H9 (cell line): Measurements from ENCODE around the gene RRBP1. TPM values are rescaled to one million over a fixed set of nuclear protein-coding genes. Genes with fewer than 3 reads are reported as not detected.

Experiments
- DNase-seq: peaks from one replicate; pipeline ENCODE4 v3.0.0-alpha.2; 2017
- H2AFZ ChIP-seq: one replicate; pipeline ENCODE4 v1.6.1; 2013; ENCODE audit warnings: mild to moderate bottlenecking, low read length, control low read depth, moderate library complexity
- H2AK5ac ChIP-seq: 2 replicates; pipeline ENCODE4 v1.6.1; 2013; ENCODE audit warnings: low read length, control low read depth, mixed read lengths; ENCODE audit not compliant: insufficient read length
- H2BK120ac ChIP-seq: one replicate; pipeline ENCODE4 v1.6.1; 2013; ENCODE audit warnings: low read depth, mild to moderate bottlenecking, low read length, control low read depth, inconsistent platforms; ENCODE audit not compliant: poor library complexity, severe bottlenecking
- H2BK12ac ChIP-seq: 2 replicates; pipeline ENCODE4 v1.6.1; 2013; ENCODE audit warnings: low read length, control low read depth, mixed read lengths, low read depth; ENCODE audit not compliant: insufficient read length
- H2BK15ac ChIP-seq: 2 replicates; pipeline ENCODE4 v1.6.1; 2013; ENCODE audit warnings: low read depth, low read length, control low read depth
- H2BK20ac ChIP-seq: one replicate; pipeline ENCODE4 v1.6.1; 2013; ENCODE audit warnings: low read depth, mild to moderate bottlenecking, low read length, control low read depth, inconsistent platforms; ENCODE audit not compliant: poor library complexity, severe bottlenecking
- H2BK5ac ChIP-seq: 2 replicates; pipeline ENCODE4 v1.6.1; 2013; ENCODE audit warnings: low read length, control low read depth, mixed read lengths; ENCODE audit not compliant: insufficient read length
- H3K14ac ChIP-seq: 2 replicates; pipeline ENCODE4 v1.6.1; 2013; ENCODE audit warnings: low read length, control low read depth; ENCODE audit not compliant: insufficient read depth
- H3K18ac ChIP-seq: 2 replicates; pipeline ENCODE4 v1.6.1; 2013; ENCODE audit warnings: low read depth, mild to moderate bottlenecking, mixed read lengths, low read length, control low read depth; ENCODE audit not compliant: insufficient read length
- H3K23ac ChIP-seq: 2 replicates; pipeline ENCODE4 v1.6.1; 2013; ENCODE audit warnings: low read length, control low read depth, mixed read lengths, low read depth; ENCODE audit not compliant: insufficient read length
- H3K23me2 ChIP-seq: 2 replicates; pipeline ENCODE4 v1.6.1; 2013; ENCODE audit warnings: low read depth, mild to moderate bottlenecking, mixed read lengths, low read length, control low read depth; ENCODE audit not compliant: insufficient read length, poor library complexity, severe bottlenecking
- H3K27ac ChIP-seq: 2 replicates; pipeline ENCODE4 v1.5.1; 2013; ENCODE audit warnings: low read length, control low read depth, mixed read lengths, low read depth; ENCODE audit not compliant: insufficient read length
- H3K27me3 ChIP-seq: 2 replicates; pipeline ENCODE4 v1.6.1; 2013; ENCODE audit warnings: low read length, control low read depth, inconsistent platforms; ENCODE audit not compliant: insufficient read depth
- H3K4ac ChIP-seq: 2 replicates; pipeline ENCODE4 v1.6.1; 2013; ENCODE audit warnings: low read depth, mild to moderate bottlenecking, control low read depth, inconsistent platforms, low read length, moderate library complexity
- H3K4me1 ChIP-seq: 2 replicates; pipeline ENCODE4 v1.6.1; 2013; ENCODE audit warnings: low read length, control low read depth, inconsistent platforms; ENCODE audit not compliant: insufficient read depth
- H3K4me2 ChIP-seq: 2 replicates; pipeline ENCODE4 v1.6.1; 2013; ENCODE audit warnings: low read length, control low read depth, mixed read lengths; ENCODE audit not compliant: insufficient read length, insufficient read depth
- H3K56ac ChIP-seq: 2 replicates; pipeline ENCODE4 v1.6.1; 2013; ENCODE audit warnings: low read depth, mild to moderate bottlenecking, mixed read lengths, low read length, control low read depth; ENCODE audit not compliant: insufficient read length
- H3K79me1 ChIP-seq: 2 replicates; pipeline ENCODE4 v1.6.1; 2013; ENCODE audit warnings: low read depth, mild to moderate bottlenecking, moderate library complexity, low read length, control low read depth, inconsistent platforms; ENCODE audit not compliant: insufficient read depth, poor library complexity, severe bottlenecking
- H3K79me2 ChIP-seq: 2 replicates; pipeline ENCODE4 v1.6.1; 2013; ENCODE audit warnings: low read length, control low read depth, inconsistent platforms; ENCODE audit not compliant: insufficient read depth
- H3K9ac ChIP-seq: 2 replicates; pipeline ENCODE4 v1.6.1; 2013; ENCODE audit warnings: low read length, control low read depth, mixed read lengths; ENCODE audit not compliant: insufficient read length; ENCODE audit errors: extremely low read depth
- H3K9me3 ChIP-seq: one replicate; pipeline ENCODE4 v1.6.1; 2013; ENCODE audit warnings: low read depth, low read length, inconsistent platforms; ENCODE audit not compliant: control insufficient read depth
- H3T11ph ChIP-seq: one replicate; pipeline ENCODE4 v1.6.1; 2013; ENCODE audit warnings: mild to moderate bottlenecking, low read length, control low read depth, inconsistent platforms
- H4K20me1 ChIP-seq: one replicate; pipeline ENCODE4 v1.6.1; 2013; ENCODE audit not compliant: control insufficient read depth, insufficient read length, insufficient read depth
- H4K5ac ChIP-seq: 2 replicates; pipeline ENCODE4 v1.6.1; 2013; ENCODE audit warnings: low read depth, mild to moderate bottlenecking, mixed read lengths, low read length, control low read depth; ENCODE audit not compliant: insufficient read length
- H4K8ac ChIP-seq: replicated peaks from 2 replicates; pipeline ENCODE4 v1.6.1; 2013; ENCODE audit warnings: low read length, control low read depth, mixed read lengths, low read depth; ENCODE audit not compliant: insufficient read length
- H4K91ac ChIP-seq: 2 replicates; pipeline ENCODE4 v1.6.1; 2013; ENCODE audit warnings: low read depth, mild to moderate bottlenecking, moderate library complexity, mixed read lengths, low read length, control low read depth; ENCODE audit not compliant: insufficient read length
- H3K27ac Mint-ChIP-seq, 3 experiments: 2 replicates in 2 of 3; 3 replicates in 1 of 3; pipeline ENCODE4 v1.8.0; 2020 to 2021; ENCODE audit warnings: mixed read lengths in 3 of 3, mild to moderate bottlenecking in 1 of 3, moderate library complexity in 1 of 3
- H3K27me3 Mint-ChIP-seq: 2 replicates; pipeline ENCODE4 v1.8.0; 2021; ENCODE audit warnings: low read depth, mild to moderate bottlenecking, moderate library complexity, mixed read lengths
- H3K36me3 Mint-ChIP-seq, 3 experiments: 2 replicates in 2 of 3; 3 replicates in 1 of 3; pipeline ENCODE4 v1.8.0; 2020 to 2021; ENCODE audit warnings: low read depth in 3 of 3, mixed read lengths in 3 of 3; ENCODE audit not compliant: insufficient read depth in 1 of 3
- H3K4me1 Mint-ChIP-seq, 2 experiments: 2 replicates each; pipeline ENCODE4 v1.8.0; 2020; ENCODE audit warnings: mixed read lengths in 2 of 2
- H3K4me3 Mint-ChIP-seq, 2 experiments: 2 replicates in 1 of 2; 3 replicates in 1 of 2; pipeline ENCODE4 v1.8.0; 2020 to 2021; ENCODE audit warnings: mild to moderate bottlenecking in 2 of 2, mixed read lengths in 2 of 2, moderate library complexity in 1 of 2
- H3K9me3 Mint-ChIP-seq, 2 experiments: 2 replicates in 1 of 2; 3 replicates in 1 of 2; pipeline ENCODE4 v1.8.0; 2020; ENCODE audit warnings: mild to moderate bottlenecking in 2 of 2, mixed read lengths in 2 of 2, moderate library complexity in 1 of 2
- CTCF ChIP-seq: fragments of 200-600 bp; sonication (generic); conservative IDR thresholded peaks from 3 replicates; pipeline ENCODE4 v1.8.0; 2021; ENCODE audit warnings: antibody characterized with exemption, mild to moderate bottlenecking
- WGBS: extraction: QIAGEN DNeasy Blood & Tissue Kit; methylation state at CpG from one replicate; pipeline ENCODE4 v1.1.7; 2013; ENCODE audit warnings: missing lambda C conversion rate, low lambda C conversion rate, mixed read lengths; ENCODE audit not compliant: insufficient read length; ENCODE audit errors: extremely low coverage; 5-methylcytosine and 5-hydroxymethylcytosine counted together
- total RNA-seq: library from RNA; stranded (reverse); gene quantifications from 2 replicates; pipeline ENCODE4 v1.2.1, GENCODE V29; 2021

Gene RRBP1
- total RNA-seq, 1 experiment from 2014 or later: 97.8 TPM

GRCh38 chr20:17657898-17658647, 24.0 kb downstream of the RRBP1 start:
- Mint-ChIP-seq H3K4me1 (peaks cover 35 to 46% of the 10 kb centered on the region in 2 experiments), H3K36me3 (peaks cover 48 to 56% (median 48%) of the 10 kb centered on the region in 3 experiments), H3K27me3 (no peaks in the 10 kb centered on the region; the same call in 1 of the 2 replicates), H3K9me3 (peaks cover 11 to 22% of the 10 kb centered on the region in 2 experiments), H3K4me3 (no peak overlapping the region; a peak in 1 of 5 replicates), H3K27ac (peak overlapping the region; percentile 4 to 63 (median 20); a peak in 4 of 7 replicates)
- no peaks in the 10 kb centered on the region for H4K20me1 ChIP-seq
- peaks cover 4% of the 10 kb centered on the region for H3K79me1 ChIP-seq
- no peak overlapping the region for H2AK5ac ChIP-seq
- no peak overlapping the region for H3K14ac ChIP-seq
- no peak overlapping the region for H3K4me2 ChIP-seq
- no peak overlapping the region for H4K91ac ChIP-seq
- H3K27me3 ChIP-seq: no peaks in the 10 kb centered on the region
- WGBS: no CpG with 5 or more reads among the region's 9 CpGs
- H3K9ac ChIP-seq: no peak overlapping the region
- H3K4me1 ChIP-seq: peaks cover 2% of the 10 kb centered on the region; the same call in 1 of the 2 replicates
- no peaks in the 10 kb centered on the region for H3K23me2 ChIP-seq
- no peak overlapping the region for H2BK5ac ChIP-seq
- no peak overlapping the region for H3K27ac ChIP-seq
- no peak overlapping the region for H4K5ac ChIP-seq
- no peak overlapping the region for H2BK20ac ChIP-seq
- H2AFZ ChIP-seq: no peak overlapping the region
- H2BK15ac ChIP-seq: no peak overlapping the region
- H2BK120ac ChIP-seq: no peak overlapping the region
- H3K9me3 ChIP-seq: no peaks in the 10 kb centered on the region
- no peak overlapping the region for H3T11ph ChIP-seq
- H3K79me2 ChIP-seq: peaks cover 27% of the 10 kb centered on the region; the same call in 1 of the 2 replicates
- no peak overlapping the region for H2BK12ac ChIP-seq
- DNase-seq: no peak
- H4K8ac ChIP-seq: no peak overlapping the region
- no peak overlapping the region for H3K23ac ChIP-seq
- no peak for TF ChIP-seq CTCF
- no peak overlapping the region for H3K56ac ChIP-seq
- no peak overlapping the region for H3K4ac ChIP-seq
- H3K18ac ChIP-seq: no peak overlapping the region
